HG03135 (cell line): ENCODE results near the gene CABP1.
"Not testable (repeated sequence)": the region's sequence is repeated elsewhere in the genome, so short reads cannot be mapped to it uniquely, and the experiment has no call there.

Experiments
- ATAC-seq: cut with Tn5 transposase; IDR thresholded peaks from one replicate; pipeline ENCODE4 v1.9.1; 2021; ENCODE audit warnings: mild to moderate bottlenecking, moderate library complexity; ENCODE audit not compliant: unreplicated experiment

CABP1 gene

DNA sequence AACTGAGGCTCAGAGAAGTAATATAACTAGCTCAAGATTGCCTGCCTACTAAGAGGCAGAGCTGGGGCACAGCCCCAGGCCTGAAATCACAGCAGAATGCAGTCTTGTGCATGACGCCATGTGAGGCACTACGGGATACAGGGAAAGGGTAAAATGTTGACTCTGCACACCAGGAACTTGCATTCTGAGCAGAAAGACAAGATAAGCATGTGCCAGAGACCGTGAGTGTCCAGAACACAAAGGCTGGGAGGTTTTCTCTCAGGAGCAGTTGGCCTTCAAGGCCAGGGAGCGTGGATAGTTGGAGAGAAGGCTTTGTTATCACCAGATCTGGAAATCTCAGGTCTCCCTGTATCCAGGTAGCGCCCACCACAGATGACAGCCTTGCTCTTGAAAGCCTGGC is 23.3 kb downstream of the CABP1 start:
- no peak for ATAC-seq

DNA sequence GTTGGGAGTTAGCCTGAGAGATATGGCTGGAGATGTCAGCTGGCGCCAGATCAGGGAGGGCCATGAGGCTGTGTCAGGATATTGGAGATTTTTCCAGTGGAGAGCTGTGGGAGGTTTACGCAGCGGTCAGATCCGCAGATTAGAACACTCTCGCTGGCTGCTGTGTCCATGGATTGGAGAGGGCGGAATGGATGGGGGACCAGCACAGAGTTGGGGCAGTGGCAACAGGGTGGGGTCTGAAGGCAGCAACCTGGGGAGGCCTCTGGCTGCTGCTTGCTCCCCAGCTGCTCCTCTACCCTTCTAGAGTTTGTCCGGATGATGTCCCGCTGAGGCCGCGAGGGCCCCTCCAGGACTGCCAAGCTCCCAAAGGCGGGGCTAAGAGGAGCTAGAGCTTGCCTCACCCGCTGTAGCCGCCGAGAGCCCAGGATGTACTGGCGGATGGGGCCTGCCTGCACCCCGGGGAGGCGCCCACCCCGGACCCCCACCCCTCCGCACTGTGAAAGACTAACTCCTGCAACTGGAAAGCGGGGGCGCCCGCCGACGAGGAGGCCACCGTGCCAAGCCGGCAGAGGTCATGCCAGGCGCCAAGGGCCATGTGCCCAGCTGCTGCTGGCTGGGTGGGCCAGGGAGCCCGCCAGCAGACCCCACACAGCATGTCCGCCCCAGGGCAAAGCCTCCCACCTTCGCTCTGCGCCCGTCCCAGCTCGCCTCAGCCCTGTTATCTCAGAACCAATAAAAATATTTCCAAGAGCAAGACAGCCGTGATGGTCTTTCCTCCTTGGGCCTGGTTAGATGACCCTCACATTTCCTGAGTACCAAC is 26.4 kb downstream of the CABP1 start:
- ATAC-seq: no peak

DNA sequence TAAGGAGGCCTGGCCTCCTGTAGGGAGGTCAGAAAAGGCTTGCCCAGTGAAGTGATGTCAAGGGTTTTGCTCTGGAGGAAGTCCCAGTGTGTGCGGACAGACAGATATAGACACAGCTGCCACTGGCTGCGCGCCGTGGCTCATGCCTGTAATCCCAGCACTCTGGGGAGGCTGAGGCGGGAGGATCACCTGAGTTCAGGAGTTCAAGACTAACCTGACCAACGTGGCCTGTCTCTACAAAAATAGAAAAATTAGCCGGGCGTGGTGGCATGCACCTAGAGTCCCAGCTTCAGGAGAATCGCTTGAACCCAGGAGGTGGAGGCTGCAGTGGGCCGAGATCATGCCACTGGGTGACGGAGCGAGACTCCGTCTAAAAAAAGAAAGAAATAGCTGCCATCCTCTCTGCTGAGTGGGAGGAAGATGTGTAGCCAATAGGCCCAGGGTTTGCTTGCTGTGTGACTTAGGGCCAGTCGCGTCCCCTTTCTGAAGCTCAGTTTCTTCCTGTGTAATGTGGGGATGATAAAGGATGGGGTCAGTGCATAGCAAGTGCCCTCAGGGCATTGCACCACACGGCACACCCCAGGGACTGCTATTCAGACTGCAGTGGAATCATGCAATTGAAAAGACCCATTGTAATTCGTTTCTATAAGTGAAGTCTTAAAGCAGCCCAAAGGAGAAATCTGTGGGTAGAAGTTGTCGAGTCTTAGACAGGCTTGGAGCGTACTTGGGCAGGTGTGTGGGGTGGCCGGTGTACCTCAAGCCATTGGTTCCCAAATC is 27.9 kb downstream of the CABP1 start:
- no peak for ATAC-seq

DNA sequence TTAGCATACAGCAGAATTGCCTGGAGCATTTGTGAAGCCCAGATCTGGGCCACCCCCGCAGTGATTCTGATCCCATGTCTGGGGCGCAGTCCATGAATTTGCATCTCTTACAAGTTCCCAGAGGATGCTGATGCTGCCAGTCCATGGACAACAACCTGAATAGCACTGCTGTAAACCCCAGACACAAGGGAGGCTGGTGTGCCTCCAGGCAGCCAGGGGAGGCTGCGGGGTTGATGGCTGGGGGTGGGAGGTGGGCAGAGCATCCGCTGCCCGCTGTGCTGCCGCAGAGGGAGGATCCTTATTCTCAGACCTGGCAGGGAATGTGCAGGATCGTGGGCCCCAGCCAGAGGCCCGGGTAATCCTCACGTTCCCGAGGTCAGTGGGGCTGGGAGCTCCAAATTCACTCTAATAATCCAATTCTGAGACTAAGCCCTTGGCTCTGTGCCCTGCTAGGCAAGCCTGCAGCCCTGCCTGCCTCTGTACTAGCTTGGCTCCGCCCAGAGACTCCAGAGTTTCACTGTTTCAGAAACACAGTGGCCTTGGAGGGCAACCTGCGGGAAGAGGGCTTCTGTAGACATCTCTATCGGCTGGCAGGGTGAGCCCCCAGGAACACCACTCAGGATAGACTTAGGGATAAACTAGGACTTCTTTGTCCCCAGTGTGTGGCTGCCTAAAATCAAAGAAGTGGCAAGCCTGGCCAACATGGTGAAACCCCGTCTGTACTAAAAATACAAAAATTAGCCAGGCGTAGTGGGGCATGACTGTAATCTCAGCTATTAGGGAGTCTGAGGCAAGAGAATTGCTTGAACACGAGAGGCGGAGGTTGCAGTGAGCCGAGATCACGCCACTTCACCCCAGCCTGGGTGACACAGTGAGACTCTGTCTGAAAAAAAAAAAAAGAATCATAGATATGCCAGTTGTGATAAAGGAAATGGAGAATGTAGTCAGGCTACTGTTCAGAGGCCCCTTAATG is 28.7 kb downstream of the CABP1 start:
- ATAC-seq: peak; percentile 47

DNA sequence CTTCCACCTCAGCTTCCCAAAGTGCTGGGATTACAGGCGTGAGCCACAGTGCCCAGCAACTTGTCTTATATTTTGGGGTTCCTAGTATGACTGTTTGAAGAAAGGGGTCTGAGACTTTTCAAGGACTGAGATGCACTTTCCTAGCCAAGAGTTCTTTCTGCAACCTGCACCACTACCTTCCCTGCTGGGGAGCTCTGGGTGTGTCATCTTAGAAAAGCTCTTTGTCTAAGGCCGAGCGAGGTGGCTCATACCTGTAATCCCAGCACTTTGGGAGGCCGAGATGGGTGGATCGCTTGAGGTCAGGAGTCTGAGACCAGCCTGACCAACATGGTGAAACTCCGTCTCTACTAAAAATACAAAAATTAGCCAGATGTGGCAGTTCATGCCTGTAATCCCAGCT is 29.8 kb downstream of the CABP1 start:
- not testable (repeated sequence) for ATAC-seq

DNA sequence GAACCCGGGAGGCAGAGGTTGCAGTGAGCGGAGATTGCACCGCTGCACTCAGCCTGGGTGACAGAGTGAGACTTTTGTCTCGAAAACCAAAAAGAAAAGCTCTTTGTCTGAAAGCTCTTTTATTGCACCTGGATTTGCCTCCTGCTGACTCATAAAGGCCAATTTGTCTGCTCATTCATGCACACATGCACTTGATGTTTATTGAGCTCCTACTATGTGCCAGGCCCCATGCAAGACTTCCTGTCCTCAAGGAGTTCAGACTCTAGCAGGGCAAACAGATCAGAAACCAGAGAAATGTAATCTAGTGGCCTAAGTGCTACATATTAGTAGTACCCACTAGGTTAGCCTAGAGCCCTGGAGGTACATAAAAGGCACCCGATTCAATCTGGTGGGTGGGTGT is 30.2 kb downstream of the CABP1 start:
- ATAC-seq: no peak

DNA sequence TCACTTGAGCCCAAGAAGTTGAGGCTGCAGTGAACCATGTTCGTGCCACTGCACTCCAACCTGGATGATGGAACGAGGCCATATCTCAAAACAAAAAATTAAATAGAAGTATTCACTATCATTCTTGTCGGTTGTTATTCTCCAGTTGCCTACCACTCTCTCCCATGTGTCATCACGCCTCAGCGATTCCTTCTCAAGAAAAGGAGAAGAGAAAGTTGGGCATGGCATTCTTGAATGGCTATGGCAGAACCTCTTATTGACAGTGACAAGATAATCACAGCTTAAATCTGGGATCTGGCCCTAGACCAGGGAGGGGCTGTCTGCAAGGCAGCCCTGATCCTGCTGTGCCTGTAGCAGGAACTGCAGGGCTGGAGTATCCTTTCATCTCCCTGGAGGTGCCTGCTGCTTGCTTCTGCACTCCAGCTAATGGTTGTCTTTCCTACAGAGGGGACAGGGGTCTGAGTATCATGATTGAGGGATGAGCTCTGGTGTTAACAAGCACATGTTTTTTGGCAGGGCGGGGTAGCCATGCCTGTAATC is 33.7 kb downstream of the CABP1 start:
- no peak for ATAC-seq

DNA sequence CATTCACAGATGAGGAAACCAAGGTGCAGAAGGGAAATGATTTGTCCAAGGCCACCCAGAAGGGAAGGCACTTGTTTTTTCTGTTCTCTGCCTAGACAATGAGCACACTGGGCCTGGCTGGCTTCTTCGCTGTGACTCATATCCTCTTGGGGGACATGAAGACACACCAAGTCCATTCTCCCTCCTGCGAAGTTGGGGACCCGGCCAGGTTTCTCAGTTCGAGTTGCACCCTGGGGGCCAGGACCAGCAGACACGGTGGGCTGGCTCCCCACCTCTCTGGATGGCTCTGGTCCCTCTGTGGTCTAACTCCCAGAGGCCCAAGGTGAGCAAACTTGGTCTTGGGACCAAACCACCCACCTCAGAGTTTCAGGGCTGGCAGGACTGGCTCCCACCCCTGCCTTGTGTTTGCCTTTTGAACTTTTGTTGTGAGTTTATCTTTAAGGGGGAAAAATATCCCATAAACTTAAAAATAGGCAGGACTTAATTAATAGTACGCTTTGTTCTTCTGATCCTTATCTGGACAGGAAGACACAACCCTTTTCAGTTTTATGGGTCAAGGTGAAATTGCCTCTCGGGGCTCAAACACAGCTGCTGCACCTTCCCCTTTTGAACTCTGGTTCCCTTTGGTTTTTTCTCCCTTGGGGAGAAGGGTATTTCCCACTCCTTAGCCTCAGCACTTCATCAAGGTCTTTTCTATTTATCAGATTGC is 37.5 kb downstream of the CABP1 start:
- peak; percentile 57 for ATAC-seq

DNA sequence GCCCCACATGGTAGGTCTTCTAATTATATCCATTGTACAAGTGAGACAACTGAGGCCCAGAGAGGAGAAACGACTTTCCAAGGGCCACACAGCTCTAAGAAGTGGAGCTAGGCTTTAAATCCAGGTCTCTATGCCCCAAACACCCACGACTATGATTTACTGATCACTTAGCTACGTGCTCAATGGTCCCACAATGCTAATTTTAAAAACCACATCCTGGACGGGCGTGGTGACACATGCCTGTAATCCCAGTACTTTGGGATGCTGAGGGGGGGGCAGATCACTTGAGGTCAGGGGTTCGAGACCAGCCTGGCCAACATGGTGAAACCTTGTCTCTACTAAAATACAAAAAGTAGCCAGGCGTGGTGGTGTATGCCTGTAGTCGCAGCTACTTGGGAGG is 38.1 kb downstream of the CABP1 start:
- no peak for ATAC-seq

DNA sequence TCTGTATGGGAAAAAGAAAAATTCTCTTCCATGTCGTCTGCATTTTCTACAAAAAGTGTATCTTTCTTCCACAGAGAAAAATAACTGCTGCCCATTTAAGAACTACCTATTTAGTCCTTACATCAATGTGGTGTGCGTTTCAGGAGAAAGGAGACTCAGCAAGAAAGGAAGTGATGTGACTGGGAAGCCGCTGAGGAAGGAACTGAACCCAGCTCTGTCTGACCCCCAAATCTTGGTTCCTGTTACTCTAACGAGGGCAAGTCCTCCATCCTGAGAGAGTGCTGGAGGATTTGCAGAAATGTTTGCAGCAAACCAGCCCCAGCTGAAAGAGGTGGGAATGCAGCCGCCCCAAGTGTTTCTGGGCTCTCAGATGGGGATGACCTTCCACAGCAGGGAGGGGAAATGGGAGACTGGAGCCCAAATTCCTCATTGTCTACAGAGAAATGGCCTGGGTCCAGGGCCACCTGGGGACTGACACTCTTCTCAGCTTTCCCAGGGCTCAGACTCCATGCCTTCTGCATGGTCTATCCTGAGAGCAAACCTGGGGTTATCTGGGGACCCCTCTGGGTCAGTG is 39.8 kb downstream of the CABP1 start:
- no peak for ATAC-seq

DNA sequence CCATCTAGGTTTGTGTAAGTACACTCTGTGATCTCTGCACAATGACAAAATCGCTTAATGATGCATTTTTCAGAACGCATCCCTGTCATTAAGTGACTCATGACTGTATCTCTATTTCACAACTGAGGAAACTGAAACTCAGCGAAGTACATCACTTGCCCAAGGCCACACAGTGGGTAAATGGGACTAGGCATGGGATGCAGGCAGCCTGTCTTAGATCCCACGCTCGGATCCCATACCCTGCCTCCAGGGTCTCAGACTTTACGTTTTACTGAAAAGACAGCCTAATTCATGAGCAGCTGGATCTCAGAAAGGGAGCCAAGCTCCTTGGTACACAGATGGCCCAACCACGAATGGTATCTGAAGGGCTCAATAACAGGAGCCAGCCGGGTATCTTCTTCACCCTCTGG is 44.1 kb downstream of the CABP1 start:
- ATAC-seq: no peak

DNA sequence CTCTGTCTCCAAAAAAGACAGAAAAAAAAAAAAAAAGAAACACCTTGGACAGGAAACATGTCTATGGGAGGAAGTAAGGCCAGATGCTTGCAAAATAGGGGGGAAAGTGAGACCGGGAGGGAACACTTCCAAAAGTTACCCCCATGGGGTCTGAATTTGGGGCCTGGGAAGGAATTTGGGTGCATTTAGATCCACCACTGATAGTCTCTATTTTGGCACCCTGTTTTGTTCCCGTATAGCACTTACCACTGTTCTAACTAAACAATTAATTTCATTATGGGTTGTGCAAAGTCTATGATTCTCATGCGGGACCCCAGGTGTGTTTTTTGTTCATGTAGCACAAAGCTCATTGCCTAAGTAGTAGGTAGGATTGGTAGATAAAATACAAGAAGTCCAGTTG is 45.1 kb downstream of the CABP1 start:
- ATAC-seq: no peak

DNA sequence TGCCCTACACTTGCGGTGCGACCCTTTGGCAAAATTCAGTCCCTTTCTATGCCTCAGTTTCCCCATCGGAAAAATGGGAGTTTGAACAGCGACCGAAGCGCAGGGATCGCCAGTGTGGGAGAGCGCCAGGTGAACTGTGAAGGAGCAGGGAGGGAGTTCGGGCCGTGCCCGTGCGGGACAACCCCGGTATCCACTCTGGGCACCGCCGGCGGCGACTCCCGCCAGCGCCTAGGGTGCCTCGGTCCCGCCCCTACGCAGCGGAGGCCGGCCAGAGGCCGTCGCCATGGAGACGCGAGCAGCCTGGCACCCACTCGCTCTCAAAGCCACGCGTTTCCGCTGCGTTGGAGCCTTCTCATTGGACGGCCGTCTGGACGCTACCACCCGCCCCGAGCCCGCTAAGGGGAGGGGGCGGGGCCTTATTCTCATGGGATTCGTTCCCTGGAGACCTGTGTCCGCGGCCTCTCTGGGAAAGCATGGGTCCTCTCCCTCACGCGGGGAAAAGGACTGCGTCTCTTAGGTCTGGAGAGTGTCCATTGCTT is 45.8 kb downstream of the CABP1 start:
- ATAC-seq: peak; percentile 69

DNA sequence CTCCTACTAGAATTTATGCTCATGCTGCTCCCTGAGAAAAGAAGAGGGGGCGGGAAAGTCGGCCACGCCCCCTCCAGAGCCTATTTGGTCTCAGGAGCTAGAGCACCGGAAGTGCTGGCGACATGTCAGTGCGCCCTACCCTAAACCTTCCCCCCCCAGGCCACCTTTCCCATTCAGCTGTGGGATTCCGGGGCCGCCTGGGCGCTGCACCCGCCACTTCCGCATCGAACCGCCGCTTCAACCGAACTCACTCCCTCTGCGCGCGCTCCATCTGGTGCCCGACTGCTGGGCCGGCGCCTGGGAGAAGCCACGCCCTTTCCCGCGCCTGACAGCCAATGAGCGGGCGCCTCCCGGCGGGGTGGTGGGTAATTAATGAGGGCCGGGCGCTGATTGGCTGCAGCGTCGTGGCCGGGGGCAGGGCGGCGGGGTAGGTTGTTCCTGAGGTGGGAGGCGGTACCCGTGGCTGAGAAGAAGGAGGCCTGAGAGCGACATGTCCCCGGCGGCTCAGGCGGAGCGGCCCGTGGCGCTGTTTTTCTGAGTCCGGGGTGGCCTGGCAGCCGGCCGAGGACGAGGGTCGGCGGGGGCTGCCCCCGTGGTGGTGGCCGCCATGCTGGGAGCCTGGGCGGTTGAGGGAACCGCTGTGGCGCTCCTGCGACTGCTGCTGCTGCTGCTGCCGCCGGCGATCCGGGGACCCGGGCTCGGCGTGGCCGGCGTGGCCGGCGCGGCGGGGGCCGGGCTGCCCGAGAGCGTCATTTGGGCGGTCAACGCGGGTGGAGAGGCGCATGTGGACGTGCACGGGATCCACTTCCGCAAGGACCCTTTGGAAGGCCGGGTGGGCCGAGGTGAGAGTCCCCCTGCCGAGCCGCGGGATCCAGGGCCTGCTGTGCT is 46.5 kb downstream of the CABP1 start, which contains the start of gene MLEC:
TSS of gene MLEC (plus strand) at position 460 of the 888 bp plus-strand sequence. CDS start at position 608, 148 bp downstream.
- peak; percentile 67 for ATAC-seq

DNA sequence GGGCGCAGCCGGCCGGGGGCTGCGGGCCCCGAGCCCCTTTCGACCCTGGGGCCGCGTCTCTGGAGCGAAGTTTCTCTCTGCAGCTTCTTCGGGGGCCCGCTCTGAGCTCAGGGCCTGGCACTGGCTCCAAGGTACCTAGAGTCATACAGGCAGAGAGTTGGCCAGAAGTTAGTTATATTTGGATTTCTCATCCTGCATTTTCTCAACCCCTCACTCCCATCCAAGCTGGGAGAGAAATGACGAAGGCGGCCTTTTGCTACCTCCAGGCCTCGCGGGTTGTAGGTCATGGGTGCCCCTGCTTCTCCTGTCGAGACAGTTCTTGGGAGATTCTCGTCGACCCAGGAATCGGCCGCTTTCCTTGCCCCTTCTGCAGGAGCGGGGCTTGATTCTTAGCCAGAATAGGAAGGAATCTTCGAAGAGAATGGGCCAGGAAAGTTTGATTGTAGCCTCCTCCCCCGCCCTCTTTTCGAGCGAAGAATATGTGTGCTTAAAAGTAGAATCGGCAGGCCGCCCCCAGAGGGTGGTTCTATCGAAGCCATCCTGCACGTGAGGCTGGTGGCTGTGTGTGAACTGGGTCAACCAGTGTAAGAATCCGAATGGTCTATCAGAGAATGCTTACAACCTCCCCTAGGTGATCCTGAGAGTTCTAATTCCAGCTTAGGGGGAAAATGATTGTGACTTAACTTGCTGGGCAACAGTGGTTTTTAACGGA is 47.3 kb downstream of the CABP1 start:
- ATAC-seq: no peak

DNA sequence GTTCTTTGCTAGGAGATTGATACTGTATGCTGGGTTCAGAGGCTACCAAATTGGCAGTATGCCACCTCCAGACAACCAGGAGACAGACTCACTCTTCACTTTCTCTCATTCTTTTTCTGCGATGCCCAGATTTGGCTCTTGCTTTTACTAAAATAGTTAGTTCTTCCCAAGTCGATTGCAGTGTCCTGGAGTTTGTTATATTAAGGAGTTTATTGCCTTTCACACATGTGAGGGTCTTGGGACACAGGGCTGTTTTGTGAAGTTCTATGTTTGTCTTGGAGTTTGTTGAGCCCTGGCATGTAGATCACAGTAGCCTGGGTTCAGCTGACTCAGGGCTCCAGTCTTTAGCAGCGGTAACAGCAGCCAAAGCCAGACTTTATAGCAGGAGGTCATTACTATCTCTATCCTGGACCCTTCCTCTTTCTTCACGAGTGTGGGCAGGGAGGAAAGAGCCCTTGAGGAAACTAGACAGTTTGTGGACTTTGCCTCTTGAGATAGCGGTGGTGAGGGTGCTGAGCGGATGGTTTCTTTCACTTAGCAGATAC is 48.2 kb downstream of the CABP1 start:
- no peak for ATAC-seq

DNA sequence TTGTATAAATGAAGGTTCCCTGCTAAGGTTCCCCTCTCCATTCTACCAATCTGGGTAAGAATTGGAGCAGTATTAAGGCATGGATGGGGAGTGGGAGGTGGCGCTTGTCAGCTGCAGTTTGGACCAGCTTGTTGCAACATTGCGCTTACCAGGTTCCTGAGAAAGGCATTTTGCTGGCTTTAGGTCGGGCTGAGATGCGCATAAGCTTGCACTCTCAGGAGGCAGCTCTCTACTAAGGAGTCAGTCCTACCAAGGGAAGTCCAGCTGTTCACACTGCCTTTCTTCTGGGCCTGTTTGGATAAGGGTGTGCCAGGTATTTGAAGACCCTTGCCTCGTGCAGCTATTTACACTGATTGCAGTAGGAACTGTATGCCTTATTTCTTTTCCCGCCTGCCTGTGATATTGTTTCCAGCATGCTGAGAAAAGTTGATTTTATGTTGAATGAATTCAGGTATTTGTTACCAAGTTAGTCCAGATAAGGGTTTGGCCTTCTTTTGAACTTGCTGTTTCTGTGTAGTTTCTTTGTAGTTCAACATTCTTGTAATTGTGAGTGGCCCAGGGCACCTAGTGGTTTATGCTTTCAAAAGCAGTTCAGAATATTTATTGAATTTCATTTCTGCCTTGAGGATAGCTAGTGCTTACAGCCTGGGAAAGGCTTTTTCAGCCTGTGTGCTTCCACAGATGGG is 49.1 kb downstream of the CABP1 start:
- ATAC-seq: no peak
